ENCODE results near the gene FOXO3. TPM values are rescaled to one million over a fixed set of nuclear protein-coding genes. Genes with fewer than 3 reads are reported as not detected.

FOXO3 gene
- total and polyA plus RNA-seq, 2 of the 8 experiments (the other 6 are each of a cell fraction or from before 2014, with no cell fraction given) = 13.1 to 19.3 TPM

GRCh38 chr6:108637963-108638362 lies 77.2 kb downstream of the FOXO3 start:
- H3K79me1 ChIP-seq (ENCODE audit: low read depth, low read length) = peaks cover 2% of the 10 kb centered on the region; the same call in 1 of the 2 replicates
- no peak overlapping the region for H2BK15ac ChIP-seq (ENCODE audit: low read length)
- no peak overlapping the region for H3K9ac ChIP-seq (replicated peaks in 1 of 4; ENCODE audit: extremely low read depth in 1 of 4, low read depth in 3 of 4, low read length in 3 of 4)
- DNase-seq (ENCODE audit: low read depth in 1 of 2, low spot score in 2 of 2) = no peak
- no peak overlapping the region for H4K8ac ChIP-seq (ENCODE audit: extremely low read depth, insufficient read depth, low read length)
- no peak overlapping the region for H2BK5ac ChIP-seq (ENCODE audit: low read depth, low read length)
- no peak overlapping the region for H2BK20ac ChIP-seq (ENCODE audit: low read length)
- ChIA-PET POLR2A (ENCODE audit: partially characterized antibody) (no interaction called here), CTCF (ENCODE audit: partially characterized antibody) (interaction anchor here (0.9 kb wide), 1 partner anchor 45 kb away, joined by 4 read pairs; no protein-coding TSS in a partner anchor)
- no peak overlapping the region for H3K4ac ChIP-seq (replicated peaks; ENCODE audit: insufficient read length, low read depth, low read length)
- no peak for TF ChIP-seq RAD21 (IDR thresholded peaks at IDR 0.05 in 1 of 2, conservative IDR thresholded peaks at IDR 0.05 in 1 of 2; ENCODE audit: low read depth in 2 of 2, low read length in 2 of 2)
- TF ChIP-seq BRCA1 (IDR thresholded peaks at IDR 0.05; ENCODE audit: low read depth, low read length) = no peak
- no peak for TF ChIP-seq YY1 (IDR thresholded peaks at IDR 0.05; ENCODE audit: low read depth, low read length)
- no peak overlapping the region for H2BK120ac ChIP-seq (replicated peaks; ENCODE audit: low read depth, low read length)
- no peak overlapping the region for H2AK5ac ChIP-seq (ENCODE audit: low read depth, low read length)
- H4K91ac ChIP-seq (replicated peaks; ENCODE audit: insufficient read length, low read length) = no peak overlapping the region
- H3K23ac ChIP-seq (ENCODE audit: insufficient read length) = no peak overlapping the region
- no peaks in the 10 kb centered on the region for H3K23me2 ChIP-seq (ENCODE audit: low read depth, low read length)
- 0 out of 8 replicates have a peak, but pooled peaks cover 0 to 2% (median 0%) of the 10 kb centered on the region in 4 experiments for H3K36me3 ChIP-seq (ENCODE audit: control insufficient read depth in 2 of 4, insufficient read depth in 4 of 4, low read length in 3 of 4)
- no peak overlapping the region for H3K18ac ChIP-seq (ENCODE audit: extremely low read depth, low read length)
- H3K27ac ChIP-seq (ENCODE audit: low read depth, low read length) = no peak overlapping the region
- no peak overlapping the region for H4K5ac ChIP-seq (ENCODE audit: insufficient read length, low read depth, low read length)
- peaks cover 4 to 56% of the 10 kb centered on the region in 2 experiments; a peak in 2 of 4 replicates for H3K79me2 ChIP-seq (ENCODE audit: control insufficient read depth in 1 of 2, insufficient read depth in 2 of 2, low read length in 2 of 2)
- 87% methylated on average over 1 of the region's 1 CpG; no CpG with 5 or more reads in 1 of the 2 experiments for WGBS, 2 experiments (ENCODE audit: extremely low coverage in 1 of 2, insufficient coverage in 1 of 2, insufficient read length in 1 of 2, insufficient replicate concordance in 2 of 2, low coverage in 1 of 2, low lambda C conversion rate in 2 of 2, missing lambda C conversion rate in 1 of 2)
- peaks cover 2 to 3% of the 10 kb centered on the region in 2 experiments for H4K20me1 ChIP-seq (replicated peaks in 1 of 2; ENCODE audit: control insufficient read depth in 1 of 2, insufficient read depth in 2 of 2, low read length in 2 of 2)
- H3K4me1 ChIP-seq (replicated peaks in 1 of 4; ENCODE audit: control insufficient read depth in 3 of 4, insufficient read depth in 4 of 4, low read length in 3 of 4) = peaks cover 2 to 18% (median 7%) of the 10 kb centered on the region in 4 experiments; a peak in 6 of 7 replicates
- H3K56ac ChIP-seq (replicated peaks; ENCODE audit: insufficient read length, low read depth, low read length) = no peak overlapping the region
- no peak for FAIRE-seq
- no peak overlapping the region for H3K4me3 ChIP-seq (ENCODE audit: extremely low read depth in 1 of 4, insufficient read depth in 2 of 4, low read depth in 3 of 4, low read length in 4 of 4)
- H2AFZ ChIP-seq (ENCODE audit: low read length) = no peak overlapping the region
- H3K4me2 ChIP-seq (ENCODE audit: insufficient read depth in 1 of 2, low read depth in 2 of 2, low read length in 2 of 2) = no peak overlapping the region
- no peak overlapping the region for H2BK12ac ChIP-seq (ENCODE audit: low read depth, low read length)
- no peaks in the 10 kb centered on the region for H3K9me3 ChIP-seq (ENCODE audit: insufficient read depth in 2 of 2, low read depth in 1 of 2, low read length in 1 of 2)
- no peak overlapping the region for H3K14ac ChIP-seq (ENCODE audit: insufficient read length)
- H3K27me3 ChIP-seq (replicated peaks in 1 of 4; ENCODE audit: control insufficient read depth in 3 of 4, extremely low read depth in 1 of 4, insufficient read depth in 3 of 4, low read length in 3 of 4) = no peaks in the 10 kb centered on the region
